ENCODE results near the gene SARNP.
A peak's percentile ranks its signal among the peaks of the same experiment; 100 is the strongest.

SARNP gene

DNA sequence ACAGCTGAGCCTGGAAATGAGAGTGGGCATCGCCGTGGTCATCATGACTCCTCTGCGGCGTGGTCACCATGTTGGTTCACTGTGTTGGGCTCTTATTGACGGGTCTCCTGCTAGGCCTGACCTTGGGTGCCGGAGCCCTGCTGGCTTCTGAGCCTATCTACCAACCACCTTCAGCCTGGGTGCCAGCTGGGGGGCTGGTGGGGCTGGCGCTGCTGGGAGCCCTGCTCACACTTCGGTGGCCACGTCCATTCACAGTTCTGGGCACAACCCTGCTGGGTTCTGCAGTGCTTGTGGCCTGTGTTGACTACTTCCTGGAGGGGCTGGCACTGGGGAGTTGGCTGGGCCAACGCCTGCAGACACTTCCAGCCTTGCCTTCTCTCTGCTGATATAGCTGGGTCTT lies 15.5 kb upstream of the SARNP start:
- Histone ChIP-seq H3K27ac (no peak overlapping the region), H3K4me2 (no peak overlapping the region), H3K36me3 (ENCODE audit: insufficient read depth) (no peaks in the 10 kb centered on the region), H4K20me1 (ENCODE audit: insufficient read depth) (no peaks in the 10 kb centered on the region), H3K9ac (no peak overlapping the region), H2AFZ (ENCODE audit: low read depth) (no peak overlapping the region), H3K27me3 (ENCODE audit: insufficient read depth, low read depth) (no peaks in the 10 kb centered on the region), H3K4me1 (ENCODE audit: low read depth, poor library complexity, severe bottlenecking) (peaks cover 16% of the 10 kb centered on the region), H3K4me3 (IDR thresholded peaks at IDR 0.05; ENCODE audit: insufficient read depth, low read depth, low read length) (no peak overlapping the region), H3K79me2 (ENCODE audit: insufficient read depth, low read depth) (peaks cover 11% of the 10 kb centered on the region)
- TF ChIP-seq, protein P1, sequence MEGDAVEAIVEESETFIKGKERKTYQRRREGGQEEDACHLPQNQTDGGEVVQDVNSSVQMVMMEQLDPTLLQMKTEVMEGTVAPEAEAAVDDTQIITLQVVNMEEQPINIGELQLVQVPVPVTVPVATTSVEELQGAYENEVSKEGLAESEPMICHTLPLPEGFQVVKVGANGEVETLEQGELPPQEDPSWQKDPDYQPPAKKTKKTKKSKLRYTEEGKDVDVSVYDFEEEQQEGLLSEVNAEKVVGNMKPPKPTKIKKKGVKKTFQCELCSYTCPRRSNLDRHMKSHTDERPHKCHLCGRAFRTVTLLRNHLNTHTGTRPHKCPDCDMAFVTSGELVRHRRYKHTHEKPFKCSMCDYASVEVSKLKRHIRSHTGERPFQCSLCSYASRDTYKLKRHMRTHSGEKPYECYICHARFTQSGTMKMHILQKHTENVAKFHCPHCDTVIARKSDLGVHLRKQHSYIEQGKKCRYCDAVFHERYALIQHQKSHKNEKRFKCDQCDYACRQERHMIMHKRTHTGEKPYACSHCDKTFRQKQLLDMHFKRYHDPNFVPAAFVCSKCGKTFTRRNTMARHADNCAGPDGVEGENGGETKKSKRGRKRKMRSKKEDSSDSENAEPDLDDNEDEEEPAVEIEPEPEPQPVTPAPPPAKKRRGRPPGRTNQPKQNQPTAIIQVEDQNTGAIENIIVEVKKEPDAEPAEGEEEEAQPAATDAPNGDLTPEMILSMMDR (conservative IDR thresholded peaks at IDR 0.05; ENCODE audit: low read depth, low read length), result no peak

DNA sequence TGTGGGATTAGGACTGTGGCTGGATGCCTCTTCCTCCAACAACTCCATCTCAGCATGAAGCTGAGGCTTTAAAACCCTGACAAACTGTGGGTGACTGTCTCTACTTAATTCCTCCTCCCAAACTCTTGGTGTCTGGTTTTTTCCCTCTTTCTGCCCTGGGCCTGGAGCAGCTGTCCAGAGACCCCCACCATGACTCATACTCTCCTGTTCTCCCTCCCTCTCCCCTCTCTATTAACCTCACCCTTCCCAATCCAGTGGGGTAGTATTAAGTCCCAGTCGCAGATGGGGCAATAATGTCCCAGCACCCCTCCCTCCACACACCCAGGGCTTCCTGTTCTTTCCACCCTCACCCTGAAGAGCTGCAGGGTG lies 13.9 kb upstream of the SARNP start:
- Histone ChIP-seq H3K36me3 (ENCODE audit: insufficient read depth) (peaks cover 7% of the 10 kb centered on the region; the same call in 1 of the 2 replicates), H3K27me3 (ENCODE audit: insufficient read depth, low read depth) (no peaks in the 10 kb centered on the region), H2AFZ (ENCODE audit: low read depth) (no peak overlapping the region), H3K79me2 (ENCODE audit: insufficient read depth, low read depth) (peaks cover 22% of the 10 kb centered on the region), H3K4me1 (ENCODE audit: low read depth, poor library complexity, severe bottlenecking) (peaks cover 30% of the 10 kb centered on the region), H3K27ac (no peak overlapping the region), H3K4me3 (IDR thresholded peaks at IDR 0.05; ENCODE audit: insufficient read depth, low read depth, low read length) (no peak overlapping the region), H3K9ac (no peak overlapping the region), H3K4me2 (no peak overlapping the region), H4K20me1 (ENCODE audit: insufficient read depth) (no peaks in the 10 kb centered on the region)
- TF ChIP-seq, protein P1 (conservative IDR thresholded peaks at IDR 0.05; ENCODE audit: low read depth, low read length), result no peak

DNA sequence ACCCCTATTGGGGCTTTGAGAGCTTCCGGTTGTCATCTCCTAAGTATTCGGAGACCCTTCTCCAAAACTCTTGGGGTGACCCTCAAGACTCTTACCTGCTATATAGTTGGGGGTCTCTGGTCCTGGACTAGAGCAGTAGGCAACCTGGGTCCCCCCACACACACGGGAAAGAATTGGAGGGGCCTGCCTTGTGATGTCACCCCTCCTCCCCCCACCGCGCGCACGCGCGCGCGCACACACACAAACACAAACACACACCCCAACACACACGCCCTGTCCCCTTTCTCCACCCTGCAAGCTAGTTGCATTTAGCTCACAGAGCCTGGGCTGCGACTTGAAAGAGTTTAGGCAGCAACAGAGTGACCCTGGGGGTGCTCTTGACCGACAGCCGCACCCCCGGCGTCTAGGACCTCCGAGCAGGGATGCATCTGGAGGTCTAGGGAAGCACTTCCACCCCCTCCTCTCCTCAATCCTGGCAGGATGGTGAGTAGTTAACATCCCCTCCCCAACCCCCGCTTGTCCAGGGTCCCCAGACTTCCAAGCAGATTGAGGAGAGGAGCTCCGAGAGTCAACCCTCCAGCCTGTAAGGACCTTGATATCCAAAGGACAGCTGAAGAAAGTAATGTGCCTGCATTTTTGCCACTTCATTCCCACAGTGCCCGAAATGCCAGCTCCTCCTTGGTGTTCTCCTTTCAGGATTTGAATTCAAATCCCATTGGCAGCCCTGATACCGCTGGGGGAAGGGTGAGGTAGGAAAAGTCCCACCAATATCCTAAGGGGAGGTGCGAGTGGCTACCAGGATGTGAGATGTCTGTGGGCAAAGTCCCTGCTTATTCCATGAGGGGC lies 13.3 kb upstream of the SARNP start:
- TF ChIP-seq, protein P1 (conservative IDR thresholded peaks at IDR 0.05; ENCODE audit: low read depth, low read length), result no peak
- Histone ChIP-seq H3K27me3 (ENCODE audit: insufficient read depth, low read depth) (no peaks in the 10 kb centered on the region), H4K20me1 (ENCODE audit: insufficient read depth) (no peaks in the 10 kb centered on the region), H3K4me2 (peak overlapping the region; percentile 91), H3K79me2 (ENCODE audit: insufficient read depth, low read depth) (peaks cover 25% of the 10 kb centered on the region), H3K9ac (peak overlapping the region; percentile 59; the same call in 1 of the 2 replicates), H3K36me3 (ENCODE audit: insufficient read depth) (peaks cover 7% of the 10 kb centered on the region; the same call in 1 of the 2 replicates), H2AFZ (ENCODE audit: low read depth) (peak overlapping the region; percentile 68; the same call in 1 of the 2 replicates), H3K4me1 (ENCODE audit: low read depth, poor library complexity, severe bottlenecking) (peaks cover 35% of the 10 kb centered on the region), H3K27ac (no peak overlapping the region), H3K4me3 (IDR thresholded peaks at IDR 0.05; ENCODE audit: insufficient read depth, low read depth, low read length) (no peak overlapping the region)

DNA sequence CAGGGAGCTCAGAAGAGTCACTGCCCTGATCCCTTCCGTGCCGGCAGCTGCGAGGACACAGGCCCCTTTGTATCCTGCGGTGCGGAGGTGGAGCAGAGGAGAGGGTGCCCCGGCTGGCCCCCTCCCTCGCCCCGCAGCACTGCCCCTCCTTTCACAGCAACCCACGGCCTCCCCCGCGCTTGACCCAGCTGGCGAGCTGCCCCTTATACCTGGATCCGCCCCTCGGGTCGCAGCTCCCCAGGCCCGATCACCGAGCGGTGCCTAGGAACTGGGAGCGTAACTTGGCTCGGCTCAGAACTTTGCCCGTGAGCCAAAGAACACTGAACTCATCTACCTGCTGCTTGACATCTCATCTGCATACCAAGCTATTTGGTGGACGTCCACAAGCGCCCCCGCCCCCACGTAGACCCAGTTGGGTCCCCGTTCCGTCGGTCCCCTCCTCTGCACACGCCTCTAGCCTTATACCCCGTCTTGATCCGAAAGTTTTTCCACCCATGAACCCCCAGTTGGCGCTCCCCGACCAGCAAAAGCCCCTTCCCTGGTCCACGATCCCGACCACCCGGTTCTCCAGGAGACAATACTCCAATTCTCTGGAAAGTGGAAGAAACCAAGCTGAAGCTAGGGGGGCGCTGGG lies 12.6 kb upstream of the SARNP start:
- no peaks in the 10 kb centered on the region for H3K27me3 ChIP-seq (ENCODE audit: insufficient read depth, low read depth)
- peak overlapping the region; percentile 68 for H2AFZ ChIP-seq (ENCODE audit: low read depth)
- H3K27ac ChIP-seq, result peak overlapping the region; percentile 18
- TF ChIP-seq, protein P1 (conservative IDR thresholded peaks at IDR 0.05; ENCODE audit: low read depth, low read length), result no peak
- H3K4me3 ChIP-seq (IDR thresholded peaks at IDR 0.05; ENCODE audit: insufficient read depth, low read depth, low read length), result peak overlapping the region; percentile 51
- peak overlapping the region; percentile 91 for H3K4me2 ChIP-seq
- no peaks in the 10 kb centered on the region for H4K20me1 ChIP-seq (ENCODE audit: insufficient read depth)
- H3K36me3 ChIP-seq (ENCODE audit: insufficient read depth), result peaks cover 7% of the 10 kb centered on the region; the same call in 1 of the 2 replicates
- peaks cover 41% of the 10 kb centered on the region for H3K4me1 ChIP-seq (ENCODE audit: low read depth, poor library complexity, severe bottlenecking)
- peak overlapping the region; percentile 59 for H3K9ac ChIP-seq
- peaks cover 27% of the 10 kb centered on the region for H3K79me2 ChIP-seq (ENCODE audit: insufficient read depth, low read depth)

All from KMS-11 (cell line).